RWPE1 (cell line): ENCODE data around the gene NTF4.

ENCODE experiments used
- CTCF ChIA-PET: fragments of 350-600 bp; sonication (Branson Sonifier 250); formaldehyde crosslinking; extraction: SDS; loops from one replicate; lab custom pipeline; 2021; lab: Yijun Ruan, JAX
- POLR2A ChIA-PET: fragments of 400-600 bp; formaldehyde crosslinking; extraction: SDS; loops from one replicate; lab custom pipeline; 2020; ENCODE audit warnings: antibody characterized with exemption; ENCODE audit not compliant: low non-redundant PET; lab: Yijun Ruan, JAX
- DNase-seq: peaks from one replicate; pipeline ENCODE4 v3.0.0; 2012; ENCODE audit warnings: low spot score
- H3K27ac ChIP-seq: fragments of 450-650 bp; 2 replicates; pipeline ENCODE4 v1.5.1; 2017
- TF ChIP-seq, protein P1 (sequence below): fragments of 450-650 bp; conservative IDR thresholded peaks from 2 replicates; pipeline ENCODE4 v1.5.1; 2017; ENCODE audit warnings: low read depth, mild to moderate bottlenecking

Gene NTF4

DNA sequence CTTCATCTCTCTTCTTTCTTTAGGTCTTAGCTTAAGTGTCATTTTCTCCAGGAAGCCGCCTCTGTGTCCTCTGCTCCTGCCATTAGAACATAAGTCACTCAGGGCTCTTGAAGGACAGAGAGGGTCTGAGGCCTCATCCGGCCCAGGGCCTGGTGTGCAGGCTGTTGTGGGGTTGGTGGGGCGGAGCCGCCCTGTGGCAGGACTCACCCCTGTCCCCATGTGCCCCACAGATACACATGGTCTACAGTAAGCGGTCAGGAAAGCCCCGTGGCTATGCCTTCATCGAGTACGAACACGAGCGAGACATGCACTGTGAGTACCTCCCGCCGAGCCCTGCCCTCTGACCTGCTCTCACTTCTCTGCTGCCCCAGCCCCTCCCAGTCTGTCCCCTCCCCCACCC lies 36.5 kb upstream of the NTF4 start:
- H3K27ac ChIP-seq = peak overlapping the region; percentile 31
- ChIA-PET POLR2A (no interaction called here), CTCF (no interaction called here)
- no peak for DNase-seq
- TF ChIP-seq, protein P1, sequence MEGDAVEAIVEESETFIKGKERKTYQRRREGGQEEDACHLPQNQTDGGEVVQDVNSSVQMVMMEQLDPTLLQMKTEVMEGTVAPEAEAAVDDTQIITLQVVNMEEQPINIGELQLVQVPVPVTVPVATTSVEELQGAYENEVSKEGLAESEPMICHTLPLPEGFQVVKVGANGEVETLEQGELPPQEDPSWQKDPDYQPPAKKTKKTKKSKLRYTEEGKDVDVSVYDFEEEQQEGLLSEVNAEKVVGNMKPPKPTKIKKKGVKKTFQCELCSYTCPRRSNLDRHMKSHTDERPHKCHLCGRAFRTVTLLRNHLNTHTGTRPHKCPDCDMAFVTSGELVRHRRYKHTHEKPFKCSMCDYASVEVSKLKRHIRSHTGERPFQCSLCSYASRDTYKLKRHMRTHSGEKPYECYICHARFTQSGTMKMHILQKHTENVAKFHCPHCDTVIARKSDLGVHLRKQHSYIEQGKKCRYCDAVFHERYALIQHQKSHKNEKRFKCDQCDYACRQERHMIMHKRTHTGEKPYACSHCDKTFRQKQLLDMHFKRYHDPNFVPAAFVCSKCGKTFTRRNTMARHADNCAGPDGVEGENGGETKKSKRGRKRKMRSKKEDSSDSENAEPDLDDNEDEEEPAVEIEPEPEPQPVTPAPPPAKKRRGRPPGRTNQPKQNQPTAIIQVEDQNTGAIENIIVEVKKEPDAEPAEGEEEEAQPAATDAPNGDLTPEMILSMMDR = no peak

DNA sequence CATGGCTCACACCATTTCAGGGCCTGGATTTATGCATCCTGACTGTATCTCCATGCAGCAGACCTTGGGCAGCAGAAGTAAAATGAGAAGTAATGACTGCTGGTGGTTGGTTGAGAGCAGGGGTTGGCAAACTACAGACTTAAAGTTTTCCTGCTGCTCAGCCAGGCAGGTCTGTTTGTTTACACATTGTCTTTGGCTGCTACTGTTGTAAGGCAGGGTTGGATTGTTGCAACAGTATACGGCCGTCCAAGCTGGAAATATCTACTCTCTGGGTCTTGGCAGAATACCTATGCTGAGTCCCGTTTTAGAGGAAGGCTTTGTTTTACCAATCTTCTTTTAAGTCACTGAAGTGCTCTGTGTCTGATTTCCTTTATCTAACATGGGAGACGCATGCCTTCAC lies 34.2 kb upstream of the NTF4 start:
- DNase-seq = no peak
- CTCF ChIA-PET = interaction anchor here (0.6 to 1.8 kb wide), 5 partner anchors 18 to 687 kb away, joined by 3 to 14 read pairs (median 4); no protein-coding TSS in a partner anchor
- H3K27ac ChIP-seq = peak overlapping the region; percentile 9; the same call in 1 of the 2 replicates
- POLR2A ChIA-PET = no interaction called here
- TF ChIP-seq, protein P1 = no peak

DNA sequence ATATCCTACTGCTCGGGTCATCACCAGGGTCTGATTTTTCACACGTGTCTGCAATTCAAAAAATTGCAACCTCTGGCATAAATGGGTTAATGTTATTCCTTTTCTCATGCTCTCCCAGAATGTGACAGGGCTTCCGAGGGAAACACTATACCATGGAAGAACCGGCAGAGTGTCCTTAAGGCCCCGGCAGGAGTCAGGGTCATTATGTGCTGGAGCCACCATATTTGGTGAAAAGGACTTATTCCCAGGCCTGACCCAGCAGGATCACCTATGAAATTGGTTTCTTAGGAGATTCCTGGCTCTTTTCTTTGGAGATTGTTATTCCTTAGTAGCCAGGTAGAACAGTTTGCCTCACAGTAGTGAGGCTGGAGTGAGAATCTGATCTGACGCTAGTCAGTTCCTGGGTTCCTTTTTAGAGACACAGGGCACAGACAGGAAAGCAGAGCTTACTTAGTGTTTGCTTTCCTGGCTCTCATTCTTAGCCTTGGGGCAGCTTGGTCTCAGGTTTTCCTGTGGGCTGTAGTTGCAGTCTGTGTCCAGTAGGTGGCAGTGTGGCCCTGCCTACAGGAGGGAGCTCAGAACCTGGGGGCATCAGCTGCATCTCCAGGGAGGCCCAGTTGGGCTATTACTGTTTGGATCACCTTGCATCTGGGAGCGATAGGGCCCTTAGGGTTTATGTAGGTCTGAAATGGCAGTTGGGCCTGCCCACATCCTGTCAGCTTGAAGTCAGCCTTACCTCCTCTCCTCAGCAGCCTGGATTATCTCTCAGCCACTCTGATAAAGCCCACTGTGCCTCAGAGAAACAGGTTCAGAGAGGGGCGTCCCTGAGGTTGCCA lies 33.1 kb upstream of the NTF4 start:
- CTCF ChIA-PET = interaction anchor here (0.5 to 2.3 kb wide), 24 partner anchors 9 to 879 kb away, joined by 3 to 16 read pairs (median 4); partner anchors contain the start of genes HRC, LIN7B, PPFIA3 and TRPM4
- POLR2A ChIA-PET = no interaction called here

DNA sequence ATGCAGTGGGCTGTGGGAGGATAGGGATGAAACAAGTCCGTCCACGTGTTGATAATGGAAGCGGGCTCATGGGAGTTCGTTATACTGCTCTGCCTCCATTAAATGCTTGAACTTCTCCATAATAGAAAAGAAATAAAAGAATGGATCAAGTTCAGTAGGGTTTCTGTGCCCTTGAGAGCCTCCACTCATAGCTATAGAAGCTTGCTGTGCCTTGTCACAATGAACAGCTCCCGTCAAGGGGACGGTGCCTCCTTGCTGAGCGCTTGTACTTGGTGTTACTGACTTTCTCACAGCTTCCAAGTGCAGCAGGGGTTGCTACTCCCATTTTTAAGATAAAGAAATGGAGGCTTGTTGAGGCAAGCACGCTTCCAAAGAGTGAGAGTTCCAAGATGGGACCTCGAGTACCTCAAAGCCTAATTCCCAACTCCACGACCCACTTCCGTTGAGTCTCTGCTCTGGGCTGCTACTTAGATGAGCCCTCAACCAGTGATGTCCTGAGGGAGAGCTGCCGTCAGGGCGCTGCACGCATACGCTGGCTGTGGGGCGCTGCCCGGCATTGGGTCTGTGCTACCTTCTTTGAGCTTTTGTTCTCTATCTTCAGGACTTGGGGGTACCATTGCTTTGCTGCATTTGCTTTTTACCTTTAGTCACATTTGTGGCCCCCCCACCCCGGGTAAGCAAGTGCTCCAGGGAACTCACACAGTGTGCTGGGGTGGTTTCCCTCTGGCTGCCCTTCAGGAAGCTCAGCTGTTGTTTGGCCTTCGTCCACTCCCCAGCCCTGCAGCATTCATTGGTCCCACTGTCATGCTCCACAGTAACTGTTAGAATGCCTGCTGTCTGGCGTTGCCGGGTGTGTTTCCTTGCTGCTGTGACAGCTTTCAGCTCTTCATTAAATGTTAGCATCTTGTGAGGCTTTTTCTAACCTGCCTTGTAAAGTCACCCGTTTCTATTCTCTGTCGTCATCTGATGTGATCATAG lies 30.2 kb upstream of the NTF4 start:
- no peak for DNase-seq
- ChIA-PET CTCF (interaction anchor here (0.6 kb wide), 2 partner anchors 76 to 130 kb away, joined by 3 read pairs; no protein-coding TSS in a partner anchor), POLR2A (no interaction called here)
- peak overlapping the region; percentile 45 for H3K27ac ChIP-seq
- TF ChIP-seq, protein P1 = no peak

More for the DNA sequence above, 33.1 kb upstream of the NTF4 start:
- peak; percentile 59 for DNase-seq
- H3K27ac ChIP-seq = peak overlapping the region; percentile 9
- TF ChIP-seq, protein P1 = peak; percentile 94

DNA sequence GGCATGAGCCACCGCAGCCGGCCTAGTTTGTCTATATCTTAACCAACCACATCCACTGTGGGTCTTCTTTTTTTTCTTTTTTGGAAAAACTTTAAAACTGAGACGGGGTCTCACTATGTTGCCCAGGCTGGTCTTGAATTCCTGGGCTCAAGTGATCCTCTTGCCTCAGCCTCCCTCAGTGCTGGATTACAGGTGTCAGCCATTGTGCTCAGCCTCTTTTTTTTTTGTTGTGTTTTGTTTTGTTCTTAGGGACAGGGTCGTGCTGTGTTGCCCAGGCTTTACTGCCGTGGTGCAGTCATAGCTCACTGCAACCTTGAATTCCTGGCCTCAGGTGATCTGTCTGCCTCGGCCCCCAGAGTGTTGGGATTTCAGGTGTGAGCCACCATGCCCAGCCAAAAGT lies 28.1 kb upstream of the NTF4 start:
- TF ChIP-seq, protein P1 = no peak
- ChIA-PET CTCF (no interaction called here), POLR2A (no interaction called here)
- H3K27ac ChIP-seq = peak overlapping the region; percentile 18; the same call in 1 of the 2 replicates
- DNase-seq = no peak
